WI38 (cell line): ENCODE measurements around the gene PTBP2.

Source experiments
- H3K4me3 ChIP-seq: 2 replicates; pipeline ENCODE4 v1.5.1; 2011; ENCODE audit warnings: low read depth, mild to moderate bottlenecking, control low read depth, low read length
- CTCF ChIP-seq: IDR thresholded peaks from 2 replicates; pipeline ENCODE4 v1.5.1; 2012; ENCODE audit warnings: low read depth, mild to moderate bottlenecking, control low read depth, low read length

Gene PTBP2

GRCh38 chr1:96840396-96840795 is 118.8 kb downstream of the PTBP2 start:
- no peak for TF ChIP-seq CTCF
- no peak overlapping the region for H3K4me3 ChIP-seq

GRCh38 chr1:96842215-96842614 is 120.6 kb downstream of the PTBP2 start:
- H3K4me3 ChIP-seq: no peak overlapping the region
- TF ChIP-seq CTCF: no peak

- no peak overlapping the region for H3K4me3 ChIP-seq
- no peak for TF ChIP-seq CTCF
Measured at GRCh38 chr1:96843196-96843595, 121.6 kb downstream of the PTBP2 start.

- H3K4me3 ChIP-seq: no peak overlapping the region
- no peak for TF ChIP-seq CTCF
Measured at GRCh38 chr1:96843601-96844000, 122.0 kb downstream of the PTBP2 start.

- peak; percentile 50; the same call in 1 of the 2 replicates for TF ChIP-seq CTCF
- H3K4me3 ChIP-seq: no peak overlapping the region
Measured at GRCh38 chr1:96845464-96845863, 123.9 kb downstream of the PTBP2 start.

GRCh38 chr1:96861836-96862235 is 140.3 kb downstream of the PTBP2 start:
- H3K4me3 ChIP-seq: no peak overlapping the region
- TF ChIP-seq CTCF: no peak

- TF ChIP-seq CTCF: no peak
Measured at GRCh38 chr1:96863449-96863848, 141.9 kb downstream of the PTBP2 start.

More at GRCh38 chr1:96863449-96863848, 141.9 kb downstream of the PTBP2 start:
- no peak overlapping the region for H3K4me3 ChIP-seq
